PFSK-1 (cell line): ENCODE data around the gene PITHD1. TPM values are rescaled to one million over a fixed set of nuclear protein-coding genes. Genes with fewer than 3 reads are reported as not detected.

Experiments used
- FOXP2 ChIP-seq: optimal IDR thresholded peaks from 2 replicates; pipeline ENCODE3; 2011; ENCODE audit warnings: borderline replicate concordance, control low read depth, inconsistent platforms; ENCODE audit not compliant: insufficient read depth; ENCODE audit errors: extremely low read length, extremely low read depth
- POLR2AphosphoS5 ChIP-seq: IDR thresholded peaks from 2 replicates; pipeline ENCODE4 v1.6.1; 2012; ENCODE audit warnings: low read depth, mild to moderate bottlenecking, control low read depth, low read length, moderate library complexity
- REST ChIP-seq, 2 experiments: IDR thresholded peaks; 2 replicates each; pipeline versions ENCODE4 v1.6.1 to v1.8.0; 2011 to 2012; ENCODE audit warnings: low read depth in 2 of 2, low read length in 2 of 2, control low read depth in 1 of 2, inconsistent platforms in 1 of 2, mild to moderate bottlenecking in 1 of 2, moderate library complexity in 1 of 2; ENCODE audit not compliant: insufficient read depth in 1 of 2
- SIN3A ChIP-seq: IDR thresholded peaks from 2 replicates; pipeline ENCODE4 v1.6.1; 2012; ENCODE audit warnings: mild to moderate bottlenecking, low read length, moderate library complexity, borderline replicate concordance; ENCODE audit not compliant: insufficient read depth
- TAF1 ChIP-seq: IDR thresholded peaks from 2 replicates; pipeline ENCODE4 v1.6.1; 2012; ENCODE audit warnings: low read length, control low read depth, borderline replicate concordance; ENCODE audit not compliant: insufficient read depth
- polyA plus RNA-seq: library from polyadenylated mRNA; unstranded; fragments of >200 nt; gene quantifications from one replicate; pipeline ENCODE4 v1.2.1, GENCODE V29; 2012; ENCODE audit warnings: low read depth, missing spikeins; ENCODE audit not compliant: insufficient read length

PITHD1 gene
- 52.6 TPM for polyA plus RNA-seq

- TF ChIP-seq REST (IDR thresholded peaks at IDR 0.05; ENCODE audit: insufficient read depth in 1 of 2, low read depth in 2 of 2, low read length in 2 of 2) = no peak; a peak in 1 of 4 replicates
- peak; percentile 63 for TF ChIP-seq FOXP2
- peak; percentile 71; the same call in 1 of the 2 replicates for TF ChIP-seq TAF1
- TF ChIP-seq POLR2AphosphoS5 = peak; percentile 87
- peak; percentile 79; the same call in 1 of the 2 replicates for TF ChIP-seq SIN3A
Observed at GRCh38 chr1:23777979-23778814, at the start of gene PITHD1. PITHD1 (plus strand) TSS chr1:23778418; CDS start chr1:23778516, 98 bp downstream.

GRCh38 chr1:23732363-23733224 lies 45.6 kb upstream of the PITHD1 start:
- no peak for TF ChIP-seq TAF1
- no peak for TF ChIP-seq REST (IDR thresholded peaks at IDR 0.05; ENCODE audit: insufficient read depth in 1 of 2, low read depth in 2 of 2, low read length in 2 of 2)
- no peak for TF ChIP-seq FOXP2
- no peak for TF ChIP-seq SIN3A
- TF ChIP-seq POLR2AphosphoS5 = no peak

GRCh38 chr1:23736437-23737134 lies 41.6 kb upstream of the PITHD1 start:
- no peak for TF ChIP-seq REST (IDR thresholded peaks at IDR 0.05; ENCODE audit: insufficient read depth in 1 of 2, low read depth in 2 of 2, low read length in 2 of 2)
- TF ChIP-seq POLR2AphosphoS5 = no peak
- TF ChIP-seq TAF1 = no peak
- TF ChIP-seq FOXP2 = no peak

GRCh38 chr1:23741609-23742008 lies 36.6 kb upstream of the PITHD1 start:
- no peak for TF ChIP-seq TAF1
- TF ChIP-seq SIN3A = no peak
- TF ChIP-seq REST (IDR thresholded peaks at IDR 0.05; ENCODE audit: insufficient read depth in 1 of 2, low read depth in 2 of 2, low read length in 2 of 2) = no peak
- TF ChIP-seq POLR2AphosphoS5 = no peak
- no peak for TF ChIP-seq FOXP2
